HG03103 (cell line): Measurements from ENCODE around the gene GGACT.
A peak's percentile ranks its signal among the peaks of the same experiment; 100 is the strongest.

Experiments used
- ATAC-seq: cut with Tn5 transposase; IDR thresholded peaks from one replicate; pipeline ENCODE4 v1.9.1; 2021; ENCODE audit warnings: low read depth; ENCODE audit not compliant: unreplicated experiment

Gene GGACT

GRCh38 chr13:100518394-100519062 lies 70.1 kb downstream of the GGACT start:
- ATAC-seq, result no peak

GRCh38 chr13:100517728-100518127 lies 70.9 kb downstream of the GGACT start:
- no peak for ATAC-seq

GRCh38 chr13:100517135-100517534 lies 71.5 kb downstream of the GGACT start:
- ATAC-seq, result no peak

- no peak for ATAC-seq
Measured at GRCh38 chr13:100515410-100515800, 73.2 kb downstream of the GGACT start.

GRCh38 chr13:100514788-100515409 lies 73.7 kb downstream of the GGACT start:
- ATAC-seq, result peak; percentile 96

GRCh38 chr13:100513987-100514670 lies 74.5 kb downstream of the GGACT start:
- no peak for ATAC-seq

GRCh38 chr13:100513171-100513570 lies 75.4 kb downstream of the GGACT start:
- ATAC-seq, result no peak

- no peak for ATAC-seq
Measured at GRCh38 chr13:100512422-100512821, 76.2 kb downstream of the GGACT start.

- ATAC-seq, result no peak
Measured at GRCh38 chr13:100511466-100511865, 77.1 kb downstream of the GGACT start.

- ATAC-seq, result no peak
Measured at GRCh38 chr13:100510208-100510957, 78.2 kb downstream of the GGACT start.

GRCh38 chr13:100508996-100509395 lies 79.6 kb downstream of the GGACT start:
- ATAC-seq, result no peak

GRCh38 chr13:100508455-100508854 lies 80.1 kb downstream of the GGACT start:
- no peak for ATAC-seq

- no peak for ATAC-seq
Measured at GRCh38 chr13:100506600-100507422, 81.8 kb downstream of the GGACT start.

GRCh38 chr13:100506154-100506553 lies 82.4 kb downstream of the GGACT start:
- no peak for ATAC-seq

- ATAC-seq, result no peak
Measured at GRCh38 chr13:100503622-100504021, 85.0 kb downstream of the GGACT start.

- no peak for ATAC-seq
Measured at GRCh38 chr13:100502446-100502845, 86.1 kb downstream of the GGACT start.

GRCh38 chr13:100497389-100497788 lies 91.2 kb downstream of the GGACT start:
- ATAC-seq, result no peak

- ATAC-seq, result no peak
Measured at GRCh38 chr13:100495455-100495854, 93.1 kb downstream of the GGACT start.

GRCh38 chr13:100493418-100493817 lies 95.2 kb downstream of the GGACT start:
- no peak for ATAC-seq

GRCh38 chr13:100491164-100491842 lies 97.3 kb downstream of the GGACT start:
- no peak for ATAC-seq
